ENCODE measurements around the gene KRTAP5-6.

DNA sequence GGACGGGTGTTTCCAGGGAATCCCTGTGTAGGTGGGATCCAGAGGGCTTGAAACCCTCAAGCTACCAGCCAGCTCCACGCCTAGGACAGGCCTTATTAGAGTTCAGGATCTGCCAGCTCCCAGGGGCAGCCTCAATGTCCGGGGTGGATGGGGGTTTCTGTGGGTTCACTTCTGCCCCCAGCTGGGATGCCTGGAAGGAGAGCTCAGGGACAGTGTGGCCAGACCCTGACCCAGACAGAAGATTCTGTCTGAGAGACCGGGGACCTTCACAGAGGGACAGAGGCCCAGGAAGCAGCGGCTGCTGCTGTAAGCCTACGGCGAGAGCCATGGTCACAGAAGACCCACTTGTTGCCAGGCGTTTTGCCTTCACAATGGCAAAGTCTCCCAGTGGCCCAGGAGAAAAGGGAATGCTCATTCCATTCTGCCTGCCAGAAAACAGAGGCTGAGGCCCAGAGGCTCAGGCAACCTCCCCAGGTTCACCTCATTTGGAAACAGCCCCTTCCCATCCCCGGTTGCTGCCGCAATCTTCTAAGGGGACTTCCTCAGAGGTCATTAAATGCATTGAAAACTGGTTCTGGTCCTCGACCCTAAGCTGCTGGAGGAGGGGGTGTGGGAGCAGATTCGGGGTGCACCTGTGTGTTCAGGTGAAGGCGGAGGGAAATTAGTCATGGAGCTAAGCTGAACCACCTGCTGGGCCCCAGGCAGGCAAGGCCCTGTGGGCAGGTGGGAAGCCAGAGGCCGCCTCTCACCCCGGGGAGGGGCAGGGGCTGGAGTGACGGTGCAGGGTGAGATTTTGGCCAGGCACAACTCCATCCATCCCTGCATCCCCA, 4.9 kb upstream of the KRTAP5-6 start:
- TF ChIP-seq, protein P1, sequence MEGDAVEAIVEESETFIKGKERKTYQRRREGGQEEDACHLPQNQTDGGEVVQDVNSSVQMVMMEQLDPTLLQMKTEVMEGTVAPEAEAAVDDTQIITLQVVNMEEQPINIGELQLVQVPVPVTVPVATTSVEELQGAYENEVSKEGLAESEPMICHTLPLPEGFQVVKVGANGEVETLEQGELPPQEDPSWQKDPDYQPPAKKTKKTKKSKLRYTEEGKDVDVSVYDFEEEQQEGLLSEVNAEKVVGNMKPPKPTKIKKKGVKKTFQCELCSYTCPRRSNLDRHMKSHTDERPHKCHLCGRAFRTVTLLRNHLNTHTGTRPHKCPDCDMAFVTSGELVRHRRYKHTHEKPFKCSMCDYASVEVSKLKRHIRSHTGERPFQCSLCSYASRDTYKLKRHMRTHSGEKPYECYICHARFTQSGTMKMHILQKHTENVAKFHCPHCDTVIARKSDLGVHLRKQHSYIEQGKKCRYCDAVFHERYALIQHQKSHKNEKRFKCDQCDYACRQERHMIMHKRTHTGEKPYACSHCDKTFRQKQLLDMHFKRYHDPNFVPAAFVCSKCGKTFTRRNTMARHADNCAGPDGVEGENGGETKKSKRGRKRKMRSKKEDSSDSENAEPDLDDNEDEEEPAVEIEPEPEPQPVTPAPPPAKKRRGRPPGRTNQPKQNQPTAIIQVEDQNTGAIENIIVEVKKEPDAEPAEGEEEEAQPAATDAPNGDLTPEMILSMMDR (IDR thresholded peaks at IDR 0.05) = no peak
- TF ChIP-seq EP300 (IDR thresholded peaks at IDR 0.05; ENCODE audit: low read depth) (no peak), POLR2A (IDR thresholded peaks at IDR 0.05) (no peak), POLR2AphosphoS5 (IDR thresholded peaks at IDR 0.05) (no peak)
